Activated T-helper 2 cell treated with anti-CD3 and anti-CD28 coated beads, Interferon-gamma antibody, Interleukin-2, Interleukin-4, amounts not matched to agents 10 μg/mL and 5 μg/mL and 100 μg/mL, durations not matched to agents 14 hours and 24 hours and 36 hours (primary cell): ENCODE results near the gene SGPL1. TPM values are rescaled to one million over a fixed set of nuclear protein-coding genes. Genes with fewer than 3 reads are reported as not detected.

Experiments used
- DNase-seq: peaks from one replicate; pipeline ENCODE4 v3.0.0; 2021; ENCODE audit warnings: low spot score
- H3K27ac Mint-ChIP-seq: one replicate; pipeline ENCODE4 v1.8.0; 2021; ENCODE audit warnings: mixed read lengths
- H3K27me3 Mint-ChIP-seq: one replicate; pipeline ENCODE4 v1.8.0; 2021; ENCODE audit warnings: low read depth, mixed read lengths
- H3K36me3 Mint-ChIP-seq: one replicate; pipeline ENCODE4 v1.8.0; 2021; ENCODE audit warnings: low read depth, mixed read lengths
- H3K4me1 Mint-ChIP-seq: one replicate; pipeline ENCODE4 v1.8.0; 2021; ENCODE audit warnings: low read depth, mixed read lengths
- H3K4me3 Mint-ChIP-seq: one replicate; pipeline ENCODE4 v1.8.0; 2021; ENCODE audit warnings: low read depth, mild to moderate bottlenecking, moderate library complexity, mixed read lengths
- H3K9me3 Mint-ChIP-seq: one replicate; pipeline ENCODE4 v1.8.0; 2021; ENCODE audit warnings: mixed read lengths
- intact Hi-C: fragments of 100-400 bp; cut with micrococcal nuclease; formaldehyde crosslinking; loops from one replicate; pipeline ENCODE4 v1.15.1; 2023
- total RNA-seq: library from RNA; stranded (reverse); gene quantifications from 2 replicates; pipeline ENCODE4 v1.2.3, GENCODE V29; 2022

Gene SGPL1
- total RNA-seq, 1 donor from 2014 or later, result 124 TPM

- Mint-ChIP-seq H3K27ac (no peak overlapping the region), H3K27me3 (peaks cover 2% of the 10 kb centered on the region), H3K9me3 (no peaks in the 10 kb centered on the region), H3K4me1 (no peaks in the 10 kb centered on the region), H3K36me3 (no peaks in the 10 kb centered on the region), H3K4me3 (no peak overlapping the region)
- intact Hi-C loops, result no loop called here
- no peak for DNase-seq
Measured at GRCh38 chr10:70776455-70777005, 39.2 kb upstream of the SGPL1 start.

DNA sequence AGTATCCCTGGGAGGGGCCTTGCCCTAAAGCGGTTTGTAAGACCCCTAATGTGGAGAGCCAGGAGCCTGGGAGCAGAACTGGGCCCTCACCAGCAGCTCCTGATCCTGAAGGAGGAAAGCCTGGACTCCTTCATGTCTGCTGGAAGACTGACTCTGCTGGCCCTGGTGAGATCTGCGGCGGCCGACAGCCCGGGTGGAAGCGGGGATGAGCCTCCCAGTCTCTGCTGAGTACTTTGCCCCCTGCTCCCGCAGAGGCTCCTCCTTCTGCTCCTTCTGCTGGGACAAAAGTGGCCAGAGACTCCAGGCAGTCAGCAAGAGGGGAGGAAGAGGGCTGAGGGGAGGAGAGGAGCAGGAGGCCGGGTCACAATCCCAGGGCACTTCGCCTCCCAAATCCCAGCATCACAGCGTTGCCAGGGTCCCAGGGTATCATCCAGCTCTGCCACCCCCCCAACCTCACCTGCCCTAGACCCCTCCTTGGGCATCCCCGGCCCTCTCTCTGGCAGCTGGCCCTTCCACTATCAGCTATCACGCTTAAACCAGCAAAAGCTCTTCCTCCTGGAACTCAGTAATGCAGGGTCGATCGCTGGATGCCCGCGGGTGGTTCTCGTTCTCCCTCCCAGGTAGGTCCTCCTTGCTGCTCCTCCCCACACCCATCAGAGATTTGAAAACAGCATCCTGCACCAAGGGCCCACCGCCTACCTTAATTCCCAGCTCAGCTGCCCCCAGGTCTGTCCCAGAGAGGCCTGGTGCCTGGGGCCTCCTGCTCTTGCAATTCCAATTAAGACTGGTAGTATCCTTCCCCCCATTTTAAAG is 38.5 kb upstream of the SGPL1 start:
- intact Hi-C loops, result no loop called here
- no peaks in the 10 kb centered on the region for H3K9me3 Mint-ChIP-seq
- H3K4me3 Mint-ChIP-seq, result no peak overlapping the region
- DNase-seq, result no peak
- H3K36me3 Mint-ChIP-seq, result no peaks in the 10 kb centered on the region
- H3K27me3 Mint-ChIP-seq, result peaks cover 2% of the 10 kb centered on the region
- no peak overlapping the region for H3K27ac Mint-ChIP-seq
- no peaks in the 10 kb centered on the region for H3K4me1 Mint-ChIP-seq

DNA sequence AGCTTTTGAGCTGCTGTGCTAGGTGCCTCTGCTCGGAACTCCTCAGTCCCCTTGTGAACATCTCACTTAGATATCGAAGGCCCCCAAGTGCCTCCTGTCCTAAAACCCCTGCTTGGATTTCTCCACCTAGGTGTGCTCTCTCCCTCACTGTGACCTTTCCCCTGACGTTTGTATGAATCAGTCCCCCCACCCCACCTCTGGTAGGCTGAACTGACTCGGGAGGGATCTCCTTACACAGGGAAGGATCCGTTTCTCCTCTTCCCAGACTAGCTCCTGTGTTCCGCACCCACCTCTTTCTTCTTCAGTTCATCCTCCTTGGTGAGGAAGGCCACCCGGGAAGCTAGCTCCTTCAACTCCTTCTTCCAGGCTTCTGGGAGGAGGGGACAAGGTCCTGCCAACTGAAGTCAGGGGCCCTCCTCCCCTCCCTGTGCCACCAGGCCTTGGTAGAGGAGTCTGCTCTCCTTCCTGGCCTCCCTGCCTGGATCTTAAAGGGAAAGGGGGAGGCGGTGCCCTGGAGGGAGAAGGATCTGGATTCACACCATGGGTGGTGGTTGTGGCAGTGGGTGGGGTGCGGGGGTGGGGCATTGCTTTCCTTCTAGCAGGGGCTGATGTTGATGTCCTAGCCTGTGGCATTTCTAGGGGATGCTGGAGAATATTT is 37.4 kb upstream of the SGPL1 start:
- intact Hi-C loops, result no loop called here
- H3K4me3 Mint-ChIP-seq, result no peak overlapping the region
- H3K9me3 Mint-ChIP-seq, result no peaks in the 10 kb centered on the region
- H3K4me1 Mint-ChIP-seq, result no peaks in the 10 kb centered on the region
- H3K27ac Mint-ChIP-seq, result no peak overlapping the region
- no peak for DNase-seq
- peaks cover 3% of the 10 kb centered on the region for H3K27me3 Mint-ChIP-seq
- no peaks in the 10 kb centered on the region for H3K36me3 Mint-ChIP-seq

- H3K9me3 Mint-ChIP-seq, result no peaks in the 10 kb centered on the region
- no peak for DNase-seq
- no peaks in the 10 kb centered on the region for H3K36me3 Mint-ChIP-seq
- intact Hi-C loops, result no loop called here
- no peaks in the 10 kb centered on the region for H3K4me1 Mint-ChIP-seq
- H3K4me3 Mint-ChIP-seq, result no peak overlapping the region
- no peak overlapping the region for H3K27ac Mint-ChIP-seq
- peaks cover 4% of the 10 kb centered on the region for H3K27me3 Mint-ChIP-seq
Measured at GRCh38 chr10:70779088-70779487, 36.7 kb upstream of the SGPL1 start.

GRCh38 chr10:70779511-70780369 is 36.0 kb upstream of the SGPL1 start:
- no peak overlapping the region for H3K27ac Mint-ChIP-seq
- no peaks in the 10 kb centered on the region for H3K4me1 Mint-ChIP-seq
- H3K27me3 Mint-ChIP-seq, result peaks cover 4% of the 10 kb centered on the region
- no peaks in the 10 kb centered on the region for H3K9me3 Mint-ChIP-seq
- no peak overlapping the region for H3K4me3 Mint-ChIP-seq
- no peak for DNase-seq
- intact Hi-C loops, result no loop called here
- no peaks in the 10 kb centered on the region for H3K36me3 Mint-ChIP-seq

GRCh38 chr10:70780370-70780760 is 35.4 kb upstream of the SGPL1 start:
- Mint-ChIP-seq H3K9me3 (no peaks in the 10 kb centered on the region), H3K27ac (no peak overlapping the region), H3K36me3 (no peaks in the 10 kb centered on the region), H3K27me3 (peaks cover 4% of the 10 kb centered on the region), H3K4me1 (no peaks in the 10 kb centered on the region), H3K4me3 (no peak overlapping the region)
- intact Hi-C loops, result no loop called here
- DNase-seq, result no peak

DNA sequence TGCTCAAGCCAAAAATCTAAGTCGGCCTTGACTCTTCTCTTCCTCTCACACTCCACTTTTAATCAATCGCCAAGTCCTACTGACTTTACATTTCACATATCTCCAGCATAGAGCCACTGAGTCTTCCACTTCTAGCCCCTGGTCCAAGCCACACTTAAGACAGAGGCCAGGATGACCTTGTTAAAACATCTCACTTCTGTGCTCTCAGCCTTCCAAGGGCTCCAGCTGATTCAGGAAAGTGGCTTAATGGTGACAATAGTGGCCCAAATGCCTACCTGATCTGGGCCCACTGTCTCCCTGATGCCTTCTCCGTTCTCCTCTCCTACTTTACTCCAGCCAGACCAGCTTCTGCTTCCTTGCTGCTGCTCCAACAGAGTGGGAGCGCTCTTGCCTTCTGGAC is 35.0 kb upstream of the SGPL1 start:
- intact Hi-C loops, result no loop called here
- no peak overlapping the region for H3K4me3 Mint-ChIP-seq
- no peaks in the 10 kb centered on the region for H3K36me3 Mint-ChIP-seq
- DNase-seq, result no peak
- H3K27me3 Mint-ChIP-seq, result peaks cover 4% of the 10 kb centered on the region
- H3K9me3 Mint-ChIP-seq, result no peaks in the 10 kb centered on the region
- no peak overlapping the region for H3K27ac Mint-ChIP-seq
- H3K4me1 Mint-ChIP-seq, result no peaks in the 10 kb centered on the region

GRCh38 chr10:70781461-70782051 is 34.2 kb upstream of the SGPL1 start:
- no peaks in the 10 kb centered on the region for H3K36me3 Mint-ChIP-seq
- no peak overlapping the region for H3K4me3 Mint-ChIP-seq
- peaks cover 5% of the 10 kb centered on the region for H3K27me3 Mint-ChIP-seq
- intact Hi-C loops, result no loop called here
- DNase-seq, result no peak
- peaks cover 2% of the 10 kb centered on the region for H3K4me1 Mint-ChIP-seq
- H3K9me3 Mint-ChIP-seq, result no peaks in the 10 kb centered on the region
- no peak overlapping the region for H3K27ac Mint-ChIP-seq

- intact Hi-C loops, result no loop called here
- Mint-ChIP-seq H3K27ac (no peak overlapping the region), H3K4me1 (peaks cover 7% of the 10 kb centered on the region), H3K27me3 (peaks cover 5% of the 10 kb centered on the region), H3K9me3 (no peaks in the 10 kb centered on the region), H3K4me3 (no peak overlapping the region), H3K36me3 (no peaks in the 10 kb centered on the region)
- DNase-seq, result no peak
Measured at GRCh38 chr10:70782086-70782745, 33.5 kb upstream of the SGPL1 start.

DNA sequence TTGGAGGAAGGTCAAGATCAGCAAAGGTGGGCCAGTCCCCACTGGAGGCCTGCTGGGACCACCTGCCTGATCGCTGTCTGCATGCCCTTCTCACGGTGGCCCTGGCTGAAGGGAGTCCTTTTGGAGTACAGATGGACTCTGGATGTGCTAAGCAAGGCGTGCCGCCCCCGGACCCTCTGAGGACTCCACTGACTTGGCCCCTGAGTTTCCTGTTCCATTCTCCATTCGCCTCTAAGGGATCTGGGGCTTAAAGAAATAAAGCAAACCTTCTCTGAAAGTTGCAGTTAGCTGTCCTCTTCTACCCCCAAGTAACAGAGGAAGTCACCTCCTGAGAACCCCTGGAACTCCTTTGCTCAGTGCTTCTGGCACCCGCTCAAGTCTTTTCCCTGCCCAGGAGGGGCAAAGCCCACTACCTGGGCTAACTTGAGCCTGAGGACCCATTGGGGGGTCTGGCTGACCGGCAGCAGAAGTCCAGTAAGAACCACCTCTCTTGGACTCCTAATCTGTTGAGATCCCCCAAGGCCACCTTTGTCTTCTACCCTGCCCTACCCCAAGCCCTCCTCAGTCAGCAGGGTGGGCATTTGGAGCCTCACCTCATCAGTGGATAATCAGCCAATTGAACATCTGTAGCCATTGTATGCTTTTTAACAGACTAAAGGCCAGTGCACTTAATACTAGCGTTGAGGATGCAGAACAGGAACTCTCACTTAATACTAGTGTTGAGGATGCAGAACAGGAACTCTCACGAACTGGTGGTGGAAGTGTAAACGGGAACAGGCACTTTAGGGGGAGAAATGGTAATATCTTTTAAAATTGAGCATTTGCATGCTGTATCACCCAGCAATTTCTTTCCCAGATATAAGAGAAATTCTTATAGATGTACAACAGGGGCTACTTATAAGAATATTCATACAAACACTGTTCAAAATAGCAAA is 32.7 kb upstream of the SGPL1 start:
- intact Hi-C loops, result no loop called here
- DNase-seq, result no peak
- H3K9me3 Mint-ChIP-seq, result no peaks in the 10 kb centered on the region
- H3K36me3 Mint-ChIP-seq, result no peaks in the 10 kb centered on the region
- H3K27me3 Mint-ChIP-seq, result peaks cover 8% of the 10 kb centered on the region
- H3K4me3 Mint-ChIP-seq, result no peak overlapping the region
- peaks cover 7% of the 10 kb centered on the region for H3K4me1 Mint-ChIP-seq
- no peak overlapping the region for H3K27ac Mint-ChIP-seq

GRCh38 chr10:70784016-70784415 is 31.7 kb upstream of the SGPL1 start:
- DNase-seq, result no peak
- Mint-ChIP-seq H3K27me3 (peaks cover 18% of the 10 kb centered on the region), H3K4me1 (peaks cover 7% of the 10 kb centered on the region), H3K27ac (no peak overlapping the region), H3K9me3 (no peaks in the 10 kb centered on the region), H3K4me3 (no peak overlapping the region), H3K36me3 (no peaks in the 10 kb centered on the region)
- intact Hi-C loops, result no loop called here
